Naive thymus-derived CD8-positive, alpha-beta T cell (primary cell): ENCODE results near the gene MEF2D. TPM values are rescaled to one million over a fixed set of nuclear protein-coding genes. Genes with fewer than 3 reads are reported as not detected.

Experiments used
- ATAC-seq, 2 donors: fragments of 150-1000 bp; cut with Tn5 transposase in 1 of 2; sonication (Bioruptor Pico), chemical (Tn5 transposase) in 1 of 2; 1 replicate in 1 of 2; 2 replicates in 1 of 2; pipeline ENCODE4 v1.10.0; 2021; ENCODE audit warnings: mild to moderate bottlenecking in 2 of 2, moderate library complexity in 2 of 2
- POLR2A ChIA-PET: fragments of 350-600 bp; sonication (Branson Sonifier 250); formaldehyde crosslinking; loops from one replicate; lab custom pipeline; 2021; ENCODE audit warnings: antibody characterized with exemption; lab: Charles Lee
- DNase-seq, 10 donors: peaks; one replicate each; pipeline versions ENCODE4 v3.0.0 to v3.0.0-alpha.2; 2020 to 2022
- H3K27ac Mint-ChIP-seq, 10 donors: one replicate each; pipeline ENCODE4 v1.8.0; 2020 to 2022; ENCODE audit warnings: mild to moderate bottlenecking in 10 of 10, mixed read lengths in 10 of 10, moderate library complexity in 4 of 10, inconsistent platforms in 1 of 10
- H3K27me3 Mint-ChIP-seq, 5 donors: one replicate each; pipeline ENCODE4 v1.8.0; 2021 to 2022; ENCODE audit warnings: mixed read lengths in 5 of 5
- H3K36me3 Mint-ChIP-seq, 3 donors: one replicate each; pipeline ENCODE4 v1.8.0; 2020 to 2022; ENCODE audit warnings: mixed read lengths in 3 of 3, mild to moderate bottlenecking in 2 of 3, inconsistent platforms in 1 of 3
- H3K4me1 Mint-ChIP-seq, 4 donors: one replicate each; pipeline ENCODE4 v1.8.0; 2021 to 2022; ENCODE audit warnings: mixed read lengths in 4 of 4
- H3K4me3 Mint-ChIP-seq, 10 donors: one replicate each; pipeline ENCODE4 v1.8.0; 2020 to 2022; ENCODE audit warnings: mild to moderate bottlenecking in 10 of 10, mixed read lengths in 10 of 10, moderate library complexity in 6 of 10, inconsistent platforms in 1 of 10
- H3K9me3 Mint-ChIP-seq, 9 donors: one replicate each; pipeline ENCODE4 v1.8.0; 2020 to 2022; ENCODE audit warnings: mixed read lengths in 9 of 9, mild to moderate bottlenecking in 3 of 9, inconsistent platforms in 1 of 9, moderate library complexity in 1 of 9
- polyA plus RNA-seq, 3 donors: library from polyadenylated mRNA; unstranded; fragments of 300-500 nt; fragmentation: Illumina TruSeq; gene quantifications; one replicate each; pipeline ENCODE4 v1.2.3, GENCODE V29; 2021
- total RNA-seq, 8 experiments: library from RNA in 2 of 8; stranded (reverse) in 2 of 8; gene quantifications; one replicate each; pipeline ENCODE4 v1.2.3 and lab custom pipeline; 2021 to 2026

Gene MEF2D
- total and polyA plus RNA-seq, 5 experiments from 2014 or later = 6.4 to 73.2 (median 12.6) TPM

- Mint-ChIP-seq H3K36me3 (peaks cover 0 to 95% (median 27%) of the 10 kb centered on the region in 3 donors), H3K27ac (peak overlapping the region in 5 of 10 donors; percentile 14 to 62 (median 46)), H3K27me3 (no peaks in the 10 kb centered on the region), H3K4me1 (peaks cover 7 to 24% (median 10%) of the 10 kb centered on the region in 4 donors), H3K9me3 (no peaks in the 10 kb centered on the region), H3K4me3 (no peak overlapping the region)
- ATAC-seq (no peak), DNase-seq (no peak)
- POLR2A ChIA-PET = interaction anchor here (1.2 to 2.4 kb wide), 3 partner anchors 14 to 25 kb away, joined by 3 to 10 read pairs (median 3); partner anchors contain the start of gene MEF2D
These were observed 24.7 kb downstream of the MEF2D start for GRCh38 chr1:156475568-156476500.

- peak overlapping the region in 1 of 10 donors; percentile 63 for H3K27ac Mint-ChIP-seq
- POLR2A ChIA-PET = interaction anchor here (1.2 kb wide), 1 partner anchor 15 kb away, joined by 3 read pairs; no protein-coding TSS in a partner anchor
- H3K36me3 Mint-ChIP-seq = peaks cover 0 to 96% (median 24%) of the 10 kb centered on the region in 3 donors
- no peaks in the 10 kb centered on the region for H3K27me3 Mint-ChIP-seq
- H3K4me1 Mint-ChIP-seq = peaks cover 0 to 16% (median 3%) of the 10 kb centered on the region in 4 donors
- no peaks in the 10 kb centered on the region for H3K9me3 Mint-ChIP-seq
- H3K4me3 Mint-ChIP-seq = no peak overlapping the region
- DNase-seq (no peak), ATAC-seq (no peak)
These were observed 25.6 kb downstream of the MEF2D start for GRCh38 chr1:156474966-156475365.

GRCh38 chr1:156471496-156472490, 28.8 kb downstream of the MEF2D start:
- ATAC-seq (no peak), DNase-seq (peak in 1 of 10 donors; percentile 56)
- Mint-ChIP-seq H3K4me3 (no peak overlapping the region), H3K36me3 (peaks cover 0 to 91% (median 23%) of the 10 kb centered on the region in 3 donors), H3K9me3 (no peaks in the 10 kb centered on the region), H3K27ac (peak overlapping the region in 4 of 10 donors; percentile 15 to 56 (median 26)), H3K27me3 (no peaks in the 10 kb centered on the region), H3K4me1 (peaks cover 4 to 23% (median 8%) of the 10 kb centered on the region in 4 donors)
- POLR2A ChIA-PET = interaction anchor here (1.1 to 3.1 kb wide), 2 partner anchors 9 to 14 kb away, joined by 3 to 18 read pairs; no protein-coding TSS in a partner anchor

GRCh38 chr1:156470473-156470872, 30.1 kb downstream of the MEF2D start:
- Mint-ChIP-seq H3K4me3 (no peak overlapping the region), H3K27ac (peak overlapping the region in 2 of 10 donors; percentile 1 to 63), H3K9me3 (no peaks in the 10 kb centered on the region), H3K4me1 (peaks cover 5 to 25% (median 15%) of the 10 kb centered on the region in 4 donors), H3K27me3 (no peaks in the 10 kb centered on the region), H3K36me3 (peaks cover 0 to 90% (median 20%) of the 10 kb centered on the region in 3 donors)
- POLR2A ChIA-PET = interaction anchor here (0.7 to 3.1 kb wide), 3 partner anchors 12 to 265 kb away, joined by 3 to 18 read pairs (median 8); no protein-coding TSS in a partner anchor
- no peak for ATAC-seq
- no peak for DNase-seq

- peak overlapping the region in 1 of 10 donors; percentile 22 for H3K4me3 Mint-ChIP-seq
- POLR2A ChIA-PET = interaction anchor here (1.0 to 3.1 kb wide), 3 partner anchors 9 to 32 kb away, joined by 3 to 18 read pairs (median 8); no protein-coding TSS in a partner anchor
- H3K36me3 Mint-ChIP-seq = peaks cover 0 to 82% (median 13%) of the 10 kb centered on the region in 3 donors
- H3K27me3 Mint-ChIP-seq = no peaks in the 10 kb centered on the region
- ATAC-seq (no peak), DNase-seq (peak in 1 of 10 donors; percentile 6)
- H3K27ac Mint-ChIP-seq = peak overlapping the region in 8 of 10 donors; percentile 29 to 90 (median 70)
- H3K9me3 Mint-ChIP-seq = no peaks in the 10 kb centered on the region
- H3K4me1 Mint-ChIP-seq = peaks cover 16 to 35% (median 25%) of the 10 kb centered on the region in 4 donors
These were observed 31.8 kb downstream of the MEF2D start for GRCh38 chr1:156468693-156469345.

- POLR2A ChIA-PET = interaction anchor here (0.7 to 1.0 kb wide), 2 partner anchors 10 to 12 kb away, joined by 3 read pairs; no protein-coding TSS in a partner anchor
- H3K4me1 Mint-ChIP-seq = peaks cover 16 to 41% (median 26%) of the 10 kb centered on the region in 4 donors
- H3K4me3 Mint-ChIP-seq = no peak overlapping the region
- peaks cover 0 to 73% (median 8%) of the 10 kb centered on the region in 3 donors for H3K36me3 Mint-ChIP-seq
- no peaks in the 10 kb centered on the region for H3K9me3 Mint-ChIP-seq
- no peaks in the 10 kb centered on the region for H3K27me3 Mint-ChIP-seq
- DNase-seq (peak in 1 of 10 donors; percentile 26), ATAC-seq (no peak)
- peak overlapping the region in 4 of 10 donors; percentile 37 to 86 (median 60) for H3K27ac Mint-ChIP-seq
These were observed 32.7 kb downstream of the MEF2D start for GRCh38 chr1:156467906-156468305.

GRCh38 chr1:156467385-156467784, 33.2 kb downstream of the MEF2D start:
- DNase-seq = no peak
- no peak for ATAC-seq
- H3K27me3 Mint-ChIP-seq = no peaks in the 10 kb centered on the region
- H3K27ac Mint-ChIP-seq = peak overlapping the region in 3 of 10 donors; percentile 37 to 86 (median 49)
- no peak overlapping the region for H3K4me3 Mint-ChIP-seq
- POLR2A ChIA-PET = interaction anchor here (0.7 kb wide), 1 partner anchor 13 kb away, joined by 3 read pairs; no protein-coding TSS in a partner anchor
- no peaks in the 10 kb centered on the region for H3K9me3 Mint-ChIP-seq
- peaks cover 0 to 68% (median 8%) of the 10 kb centered on the region in 3 donors for H3K36me3 Mint-ChIP-seq
- H3K4me1 Mint-ChIP-seq = peaks cover 16 to 41% (median 27%) of the 10 kb centered on the region in 4 donors

- POLR2A ChIA-PET = no interaction called here
- no peaks in the 10 kb centered on the region for H3K9me3 Mint-ChIP-seq
- DNase-seq (no peak), ATAC-seq (peak in 1 of 2 donors; percentile 36)
- H3K4me3 Mint-ChIP-seq = no peak overlapping the region
- H3K4me1 Mint-ChIP-seq = peaks cover 16 to 41% (median 30%) of the 10 kb centered on the region in 4 donors
- H3K36me3 Mint-ChIP-seq = peaks cover 0 to 55% (median 8%) of the 10 kb centered on the region in 3 donors
- H3K27ac Mint-ChIP-seq = peak overlapping the region in 6 of 10 donors; percentile 38 to 94 (median 72)
- no peaks in the 10 kb centered on the region for H3K27me3 Mint-ChIP-seq
These were observed 34.7 kb downstream of the MEF2D start for GRCh38 chr1:156465747-156466365.

- POLR2A ChIA-PET = no interaction called here
- H3K9me3 Mint-ChIP-seq = no peaks in the 10 kb centered on the region
- ATAC-seq (no peak), DNase-seq (no peak)
- peaks cover 16 to 41% (median 30%) of the 10 kb centered on the region in 4 donors for H3K4me1 Mint-ChIP-seq
- H3K27me3 Mint-ChIP-seq = no peaks in the 10 kb centered on the region
- H3K4me3 Mint-ChIP-seq = no peak overlapping the region
- H3K27ac Mint-ChIP-seq = peak overlapping the region in 9 of 10 donors; percentile 38 to 94 (median 71)
- H3K36me3 Mint-ChIP-seq = peaks cover 0 to 46% (median 8%) of the 10 kb centered on the region in 3 donors
These were observed 35.6 kb downstream of the MEF2D start for GRCh38 chr1:156464825-156465452.

GRCh38 chr1:156464335-156464734, 36.2 kb downstream of the MEF2D start:
- Mint-ChIP-seq H3K27me3 (no peaks in the 10 kb centered on the region), H3K4me1 (peaks cover 14 to 41% (median 29%) of the 10 kb centered on the region in 4 donors), H3K4me3 (no peak overlapping the region), H3K9me3 (no peaks in the 10 kb centered on the region), H3K36me3 (peaks cover 0 to 41% (median 8%) of the 10 kb centered on the region in 3 donors), H3K27ac (peak overlapping the region in 4 of 10 donors; percentile 2 to 72 (median 50))
- ATAC-seq (no peak), DNase-seq (no peak)
- POLR2A ChIA-PET = no interaction called here
